ENCODE measurements around the gene CLRN1. TPM values are rescaled to one million over a fixed set of nuclear protein-coding genes. Genes with fewer than 3 reads are reported as not detected.

CLRN1 gene
- total RNA-seq, 1 donor from 2014 or later: not detected

DNA sequence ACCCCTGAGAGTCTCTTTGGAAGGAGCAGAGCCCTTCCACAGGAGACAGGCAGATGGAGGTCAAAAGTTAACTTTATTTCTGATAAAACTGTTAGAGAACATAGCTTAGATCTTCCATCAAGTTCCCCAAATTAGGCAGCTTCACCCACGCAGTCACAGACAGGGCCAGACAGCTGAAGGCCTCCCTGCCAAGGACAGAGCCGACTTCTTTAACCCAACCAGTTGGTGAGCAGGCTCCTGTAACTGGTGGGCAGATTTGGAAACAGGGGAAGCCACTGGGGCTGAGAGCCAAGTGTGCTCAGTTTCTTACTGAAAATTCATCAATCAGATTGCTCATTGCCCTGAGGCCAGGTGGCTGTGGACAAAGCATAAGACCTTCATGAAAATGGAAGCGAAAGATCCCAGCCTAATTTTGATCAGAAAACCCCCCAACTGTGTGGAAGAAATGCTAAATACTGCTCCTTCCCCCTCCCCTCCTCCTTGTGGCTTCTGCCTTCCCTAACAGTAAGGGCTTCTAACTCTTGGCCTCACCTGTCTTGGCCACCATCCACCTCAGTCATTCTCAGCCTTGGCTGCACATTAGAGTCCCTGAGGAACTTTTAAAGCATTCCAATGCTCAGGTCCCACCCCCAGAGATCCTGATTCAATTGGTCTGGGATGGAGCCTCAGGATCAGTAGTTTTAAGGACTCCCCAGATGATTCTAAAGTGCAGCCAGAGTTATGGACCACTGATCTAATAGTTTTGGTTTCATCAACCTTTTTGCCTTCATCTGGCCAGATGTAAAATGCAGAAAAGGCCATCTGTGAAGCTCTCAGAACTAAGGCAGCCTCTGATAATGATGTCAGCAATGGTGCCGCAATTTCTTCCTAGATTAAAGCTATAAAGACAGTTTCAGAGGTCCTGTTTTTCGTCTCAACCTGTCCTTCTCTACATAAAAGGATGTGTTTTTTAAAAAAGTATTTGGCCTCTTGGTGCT lies 11.5 kb downstream of the CLRN1 start:
- Mint-ChIP-seq H3K4me3 (ENCODE audit: unreplicated experiment) (no peak overlapping the region), H3K27ac (ENCODE audit: unreplicated experiment) (no peak overlapping the region)

DNA sequence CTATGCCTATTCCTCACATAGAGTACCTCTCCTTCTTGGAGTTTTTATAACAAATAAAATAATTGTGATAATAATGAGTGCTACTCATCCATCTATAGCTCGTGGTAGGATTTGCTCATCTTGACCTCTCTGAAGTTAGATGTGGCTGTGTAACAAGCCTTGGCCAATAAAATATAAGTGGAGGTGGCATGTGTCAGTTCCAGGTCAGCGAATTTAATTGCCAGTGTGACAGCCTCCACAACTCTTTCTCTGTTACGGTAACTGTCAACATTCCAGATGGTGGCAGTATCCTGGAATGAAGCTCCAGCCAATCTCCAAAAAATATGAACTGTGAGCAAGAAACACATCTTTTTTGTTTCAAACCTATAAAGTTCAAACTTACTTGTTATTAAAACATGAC lies 13.8 kb downstream of the CLRN1 start:
- DNase-seq (ENCODE audit: low spot score): no peak
- Mint-ChIP-seq H3K9me3 (ENCODE audit: unreplicated experiment) (no peaks in the 10 kb centered on the region), H3K4me1 (ENCODE audit: unreplicated experiment) (no peaks in the 10 kb centered on the region), H3K27ac (ENCODE audit: unreplicated experiment) (no peak overlapping the region), H3K36me3 (ENCODE audit: low read depth, unreplicated experiment) (no peaks in the 10 kb centered on the region), H3K4me3 (ENCODE audit: unreplicated experiment) (no peak overlapping the region), H3K27me3 (ENCODE audit: unreplicated experiment) (peaks cover 3% of the 10 kb centered on the region)
- TF ChIP-seq CTCF (IDR thresholded peaks at IDR 0.05; ENCODE audit: unreplicated experiment): no peak

More for the DNA sequence above, 11.5 kb downstream of the CLRN1 start:
- H3K36me3 Mint-ChIP-seq (ENCODE audit: low read depth, unreplicated experiment): no peaks in the 10 kb centered on the region
- H3K27me3 Mint-ChIP-seq (ENCODE audit: unreplicated experiment): peaks cover 3% of the 10 kb centered on the region
- no peaks in the 10 kb centered on the region for H3K4me1 Mint-ChIP-seq (ENCODE audit: unreplicated experiment)
- H3K9me3 Mint-ChIP-seq (ENCODE audit: unreplicated experiment): no peaks in the 10 kb centered on the region
- no peak for TF ChIP-seq CTCF (IDR thresholded peaks at IDR 0.05; ENCODE audit: unreplicated experiment)
- no peak for DNase-seq (ENCODE audit: low spot score)

DNA sequence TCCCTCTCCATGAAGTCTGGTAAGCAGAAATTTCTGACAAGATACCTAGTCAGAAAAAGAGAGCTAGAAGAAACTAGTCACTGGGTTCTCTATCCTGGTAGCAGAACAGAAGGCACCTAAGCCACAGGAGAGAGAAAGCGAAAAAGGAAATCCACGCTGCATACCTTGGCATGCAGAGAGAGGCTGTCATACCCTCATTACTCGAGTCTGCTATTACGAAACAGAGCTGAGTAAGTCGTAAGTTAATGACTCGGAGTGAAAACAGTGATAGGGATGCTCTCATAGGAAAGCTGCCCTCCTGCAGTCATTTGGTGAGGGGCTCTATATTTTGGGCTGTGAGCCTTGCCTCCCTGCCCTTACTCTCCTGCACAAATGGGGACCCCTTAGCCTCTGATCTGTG lies 16.2 kb downstream of the CLRN1 start:
- H3K4me1 Mint-ChIP-seq (ENCODE audit: unreplicated experiment): no peaks in the 10 kb centered on the region
- no peak for DNase-seq (ENCODE audit: low spot score)
- no peaks in the 10 kb centered on the region for H3K36me3 Mint-ChIP-seq (ENCODE audit: low read depth, unreplicated experiment)
- H3K27me3 Mint-ChIP-seq (ENCODE audit: unreplicated experiment): peaks cover 3% of the 10 kb centered on the region
- no peak overlapping the region for H3K27ac Mint-ChIP-seq (ENCODE audit: unreplicated experiment)
- H3K9me3 Mint-ChIP-seq (ENCODE audit: unreplicated experiment): no peaks in the 10 kb centered on the region
- no peak for TF ChIP-seq CTCF (IDR thresholded peaks at IDR 0.05; ENCODE audit: unreplicated experiment)
- no peak overlapping the region for H3K4me3 Mint-ChIP-seq (ENCODE audit: unreplicated experiment)

GRCh38 chr3:150951923-150952322 lies 20.6 kb downstream of the CLRN1 start:
- H3K4me3 Mint-ChIP-seq (ENCODE audit: unreplicated experiment): no peak overlapping the region
- no peak for DNase-seq (ENCODE audit: low spot score)
- no peaks in the 10 kb centered on the region for H3K4me1 Mint-ChIP-seq (ENCODE audit: unreplicated experiment)
- TF ChIP-seq CTCF (IDR thresholded peaks at IDR 0.05; ENCODE audit: unreplicated experiment): no peak
- no peaks in the 10 kb centered on the region for H3K27me3 Mint-ChIP-seq (ENCODE audit: unreplicated experiment)
- H3K36me3 Mint-ChIP-seq (ENCODE audit: low read depth, unreplicated experiment): no peaks in the 10 kb centered on the region
- H3K27ac Mint-ChIP-seq (ENCODE audit: unreplicated experiment): no peak overlapping the region
- H3K9me3 Mint-ChIP-seq (ENCODE audit: unreplicated experiment): no peaks in the 10 kb centered on the region

Measured in endothelial cell (in vitro differentiated cells).